SJSA1 (cell line): ENCODE data around the gene DRC1. TPM values are rescaled to one million over a fixed set of nuclear protein-coding genes. Genes with fewer than 3 reads are reported as not detected.

Source experiments
- DNase-seq, 2 experiments: peaks; one replicate each; pipeline ENCODE4 v3.0.0-alpha.2; 2015 to 2020; ENCODE audit warnings: low spot score in 2 of 2, low read depth in 1 of 2
- H3K27ac ChIP-seq: fragments of 250-450 bp; sonication (Bioruptor Pico); 2 replicates; pipeline ENCODE4 v1.5.1; 2020; ENCODE audit warnings: mild to moderate bottlenecking, moderate library complexity
- H3K27me3 ChIP-seq: fragments of 250-450 bp; sonication (Bioruptor Pico); replicated peaks from 2 replicates; pipeline ENCODE4 v1.5.1; 2020; ENCODE audit warnings: mild to moderate bottlenecking, moderate library complexity
- H3K36me3 ChIP-seq: fragments of 250-450 bp; sonication (Bioruptor Pico); 2 replicates; pipeline ENCODE4 v1.5.1; 2020; ENCODE audit warnings: mild to moderate bottlenecking
- H3K4me1 ChIP-seq: fragments of 250-450 bp; sonication (Bioruptor Pico); replicated peaks from 2 replicates; pipeline ENCODE4 v1.6.1; 2021; ENCODE audit warnings: mild to moderate bottlenecking
- H3K4me3 ChIP-seq: fragments of 250-450 bp; sonication (Bioruptor Pico); 2 replicates; pipeline ENCODE4 v1.5.1; 2020; ENCODE audit warnings: mild to moderate bottlenecking
- H3K9me3 ChIP-seq: fragments of 250-450 bp; sonication (Bioruptor Pico); replicated peaks from 2 replicates; pipeline ENCODE4 v1.5.1; 2020; ENCODE audit warnings: mild to moderate bottlenecking
- total RNA-seq: library from RNA; depleted of rRNA; stranded (reverse); fragments of >200 nt; shearing (Covaris generic); gene quantifications from 2 replicates; pipeline ENCODE4 v1.2.3, GENCODE V29; 2014

Gene DRC1
- total RNA-seq, 1 experiment from 2014 or later, result not detected

- Histone ChIP-seq H3K4me3 (no peak overlapping the region), H3K27ac (no peak overlapping the region), H3K27me3 (no peaks in the 10 kb centered on the region), H3K36me3 (no peaks in the 10 kb centered on the region), H3K4me1 (no peaks in the 10 kb centered on the region), H3K9me3 (no peaks in the 10 kb centered on the region)
- no peak for DNase-seq
These were observed 82.3 kb downstream of the DRC1 start for GRCh38 chr2:26483957-26484565.

- no peak overlapping the region for H3K27ac ChIP-seq
These were observed 82.9 kb downstream of the DRC1 start for GRCh38 chr2:26484579-26484978.

GRCh38 chr2:26485099-26485498 lies 83.4 kb downstream of the DRC1 start:
- no peak for DNase-seq
- Histone ChIP-seq H3K4me3 (no peak overlapping the region), H3K9me3 (no peaks in the 10 kb centered on the region), H3K27me3 (no peaks in the 10 kb centered on the region), H3K36me3 (no peaks in the 10 kb centered on the region), H3K27ac (no peak overlapping the region), H3K4me1 (no peaks in the 10 kb centered on the region)

More at GRCh38 chr2:26484579-26484978, 82.9 kb downstream of the DRC1 start:
- H3K9me3 ChIP-seq, result no peaks in the 10 kb centered on the region
- DNase-seq, result no peak
- no peaks in the 10 kb centered on the region for H3K36me3 ChIP-seq
- H3K4me3 ChIP-seq, result no peak overlapping the region
- H3K27me3 ChIP-seq, result no peaks in the 10 kb centered on the region
- no peaks in the 10 kb centered on the region for H3K4me1 ChIP-seq

GRCh38 chr2:26485725-26486418 lies 84.2 kb downstream of the DRC1 start:
- Histone ChIP-seq H3K36me3 (no peaks in the 10 kb centered on the region), H3K27me3 (no peaks in the 10 kb centered on the region), H3K4me1 (no peaks in the 10 kb centered on the region), H3K27ac (no peak overlapping the region), H3K4me3 (no peak overlapping the region), H3K9me3 (no peaks in the 10 kb centered on the region)
- no peak for DNase-seq

GRCh38 chr2:26486789-26487188 lies 85.1 kb downstream of the DRC1 start:
- Histone ChIP-seq H3K27ac (no peak overlapping the region), H3K27me3 (no peaks in the 10 kb centered on the region; the same call in 1 of the 2 replicates), H3K4me3 (no peak overlapping the region), H3K36me3 (no peaks in the 10 kb centered on the region), H3K9me3 (no peaks in the 10 kb centered on the region), H3K4me1 (no peaks in the 10 kb centered on the region)
- no peak for DNase-seq

GRCh38 chr2:26487192-26487591 lies 85.5 kb downstream of the DRC1 start:
- no peaks in the 10 kb centered on the region for H3K36me3 ChIP-seq
- no peaks in the 10 kb centered on the region for H3K9me3 ChIP-seq
- H3K27ac ChIP-seq, result no peak overlapping the region
- no peaks in the 10 kb centered on the region for H3K4me1 ChIP-seq
- no peak for DNase-seq
- H3K27me3 ChIP-seq, result no peaks in the 10 kb centered on the region; the same call in 1 of the 2 replicates
- no peak overlapping the region for H3K4me3 ChIP-seq

- Histone ChIP-seq H3K9me3 (no peaks in the 10 kb centered on the region), H3K27ac (no peak overlapping the region), H3K4me1 (no peaks in the 10 kb centered on the region), H3K27me3 (no peaks in the 10 kb centered on the region; the same call in 1 of the 2 replicates), H3K4me3 (no peak overlapping the region), H3K36me3 (no peaks in the 10 kb centered on the region)
- no peak for DNase-seq
These were observed 86.9 kb downstream of the DRC1 start for GRCh38 chr2:26488463-26489212.

GRCh38 chr2:26489213-26489850 lies 87.6 kb downstream of the DRC1 start:
- no peaks in the 10 kb centered on the region for H3K36me3 ChIP-seq
- H3K4me3 ChIP-seq, result no peak overlapping the region
- no peaks in the 10 kb centered on the region; the same call in 1 of the 2 replicates for H3K27me3 ChIP-seq
- no peaks in the 10 kb centered on the region for H3K9me3 ChIP-seq
- no peaks in the 10 kb centered on the region for H3K4me1 ChIP-seq
- DNase-seq, result no peak
- no peak overlapping the region for H3K27ac ChIP-seq

GRCh38 chr2:26491563-26492167 lies 89.9 kb downstream of the DRC1 start:
- Histone ChIP-seq H3K27me3 (peaks cover 2% of the 10 kb centered on the region; the same call in 1 of the 2 replicates), H3K4me3 (no peak overlapping the region), H3K27ac (no peak overlapping the region), H3K4me1 (no peaks in the 10 kb centered on the region), H3K36me3 (no peaks in the 10 kb centered on the region), H3K9me3 (no peaks in the 10 kb centered on the region)
- no peak for DNase-seq

GRCh38 chr2:26492749-26493515 lies 91.2 kb downstream of the DRC1 start:
- H3K4me1 ChIP-seq, result no peaks in the 10 kb centered on the region
- no peak overlapping the region for H3K27ac ChIP-seq
- peaks cover 12% of the 10 kb centered on the region for H3K27me3 ChIP-seq
- no peak overlapping the region for H3K4me3 ChIP-seq
- no peak for DNase-seq
- H3K9me3 ChIP-seq, result no peaks in the 10 kb centered on the region
- no peaks in the 10 kb centered on the region for H3K36me3 ChIP-seq

- H3K27ac ChIP-seq, result no peak overlapping the region
- H3K27me3 ChIP-seq, result peaks cover 14% of the 10 kb centered on the region
- no peak for DNase-seq
- H3K4me3 ChIP-seq, result no peak overlapping the region
- H3K9me3 ChIP-seq, result no peaks in the 10 kb centered on the region
- H3K4me1 ChIP-seq, result no peaks in the 10 kb centered on the region
- H3K36me3 ChIP-seq, result no peaks in the 10 kb centered on the region
These were observed 91.8 kb downstream of the DRC1 start for GRCh38 chr2:26493566-26493965.

- no peaks in the 10 kb centered on the region for H3K36me3 ChIP-seq
- H3K4me1 ChIP-seq, result no peaks in the 10 kb centered on the region
- H3K4me3 ChIP-seq, result no peak overlapping the region
- no peaks in the 10 kb centered on the region for H3K9me3 ChIP-seq
- no peak for DNase-seq
- peaks cover 18% of the 10 kb centered on the region for H3K27me3 ChIP-seq
- no peak overlapping the region for H3K27ac ChIP-seq
These were observed 92.5 kb downstream of the DRC1 start for GRCh38 chr2:26494199-26494598.

GRCh38 chr2:26494891-26495290 lies 93.2 kb downstream of the DRC1 start:
- H3K4me3 ChIP-seq, result no peak overlapping the region
- no peaks in the 10 kb centered on the region for H3K4me1 ChIP-seq
- H3K27ac ChIP-seq, result no peak overlapping the region
- DNase-seq, result no peak
- no peaks in the 10 kb centered on the region for H3K36me3 ChIP-seq
- H3K9me3 ChIP-seq, result no peaks in the 10 kb centered on the region
- peaks cover 25% of the 10 kb centered on the region for H3K27me3 ChIP-seq
